A549 (cell line): ENCODE data around the gene TERB1. TPM values are rescaled to one million over a fixed set of nuclear protein-coding genes. Genes with fewer than 3 reads are reported as not detected.

Experiments
- ATAC-seq, 2 experiments: fragments of 200-7000 bp in 1 of 2; fragments of >200 bp in 1 of 2; cut with Nextera tagmentation in 1 of 2; cut with Tn5 transposase in 1 of 2; 3 replicates each; pipeline versions ENCODE4 v1.8.0 to v1.9.1; 2018 to 2020; ENCODE audit warnings: mild to moderate bottlenecking in 1 of 2, moderate library complexity in 1 of 2
- CTCF ChIA-PET: fragments of 300-600 bp; sonication (Branson Sonifier 250); formaldehyde crosslinking; extraction: SDS; loops from one replicate; lab custom pipeline; 2021; ENCODE audit warnings: antibody characterized with exemption, inconsistent platforms; lab: Yijun Ruan, JAX
- POLR2A ChIA-PET: fragments of 350-600 bp; formaldehyde crosslinking; extraction: SDS; loops from one replicate; lab custom pipeline; 2021; ENCODE audit warnings: antibody characterized with exemption, inconsistent platforms; lab: Yijun Ruan, JAX
- DNase-seq, 2 experiments: peaks; one replicate each; pipeline versions ENCODE4 v3.0.0 to v3.0.0-alpha.2; 2011 to 2016; ENCODE audit warnings: low read depth in 1 of 2, low spot score in 1 of 2
- FAIRE-seq: peaks from 2 replicates; lab custom pipeline; 2011; peaks lifted over from hg19 to GRCh38; lab: Jason Lieb, UNC
- H3K27ac ChIP-seq, 2 experiments: fragments of >200 bp; sonication (Bioruptor Twin); formaldehyde crosslinking; 3 replicates each; pipeline ENCODE4 v1.5.1; 2016 to 2017
- H3K4me1 ChIP-seq: fragments of >200 bp; sonication (Bioruptor Twin); formaldehyde crosslinking; 3 replicates; pipeline ENCODE4 v1.6.1; 2016
- H3K4me2 ChIP-seq: fragments of >200 bp; sonication (Bioruptor Twin); formaldehyde crosslinking; 3 replicates; pipeline ENCODE4 v1.6.1; 2016
- H3K4me3 ChIP-seq: fragments of >200 bp; sonication (Bioruptor Twin); formaldehyde crosslinking; 3 replicates; pipeline ENCODE4 v1.5.1; 2016
- H3K9me3 ChIP-seq: fragments of >200 bp; sonication (Bioruptor Twin); formaldehyde crosslinking; 3 replicates; pipeline ENCODE4 v1.6.1; 2016
- CBX2 ChIP-seq: fragments of 200-600 bp; sonication (generic); IDR thresholded peaks from 2 replicates; pipeline ENCODE4 v1.6.1; 2016; ENCODE audit warnings: low read depth, mild to moderate bottlenecking, borderline replicate concordance
- CHD2 ChIP-seq: fragments of 150-350 bp; IDR thresholded peaks from 2 replicates; pipeline ENCODE4 v1.6.1; 2014; ENCODE audit warnings: low read length; ENCODE audit not compliant: partially characterized antibody
- CTCF ChIP-seq: fragments of >200 bp; sonication (Bioruptor Twin); formaldehyde crosslinking; IDR thresholded peaks from 3 replicates; pipeline ENCODE4 v1.5.1; 2016
- E2F6 ChIP-seq: IDR thresholded peaks from 2 replicates; pipeline ENCODE4 v1.6.1; 2012; ENCODE audit warnings: low read depth, borderline replicate concordance
- EHF ChIP-seq: fragments of 250-450 bp; sonication (Bioruptor Pico); IDR thresholded peaks from 2 replicates; pipeline ENCODE4 v1.5.0; 2020; ENCODE audit warnings: mild to moderate bottlenecking
- ESRRA ChIP-seq: fragments of 150-350 bp; IDR thresholded peaks from 2 replicates; pipeline ENCODE4 v1.6.1; 2014; ENCODE audit warnings: mild to moderate bottlenecking, low read length, borderline replicate concordance
- FOSB ChIP-seq: fragments of 250-450 bp; sonication (Bioruptor Pico); IDR thresholded peaks from 2 replicates; pipeline ENCODE4 v1.5.0; 2020; ENCODE audit warnings: mild to moderate bottlenecking, moderate library complexity
- FOSL2 ChIP-seq, 2 experiments: fragments of 450-650 bp in 1 of 2; fragments of >200 bp in 1 of 2; sonication (Bioruptor Twin) in 1 of 2; formaldehyde crosslinking; IDR thresholded peaks; 2 replicates each; pipeline versions ENCODE4 v1.5.0 to v1.6.1; 2016 to 2020; ENCODE audit warnings: mild to moderate bottlenecking in 1 of 2, moderate library complexity in 1 of 2
- KDM1A ChIP-seq: fragments of 200-600 bp; sonication (generic); IDR thresholded peaks from 2 replicates; pipeline ENCODE4 v1.6.1; 2016; ENCODE audit warnings: low read depth, mild to moderate bottlenecking
- MAX ChIP-seq: IDR thresholded peaks from 2 replicates; pipeline ENCODE4 v1.6.1; 2012
- MAZ ChIP-seq: fragments of 150-350 bp; IDR thresholded peaks from 2 replicates; pipeline ENCODE4 v1.6.1; 2014; ENCODE audit warnings: antibody characterized with exemption, low read depth, low read length, borderline replicate concordance
- MYC ChIP-seq: IDR thresholded peaks from 2 replicates; pipeline ENCODE4 v1.6.1; 2012; ENCODE audit warnings: mild to moderate bottlenecking, inconsistent platforms, low read length, improper control_type of control experiment, borderline replicate concordance
- NPAS2 ChIP-seq: fragments of 250-450 bp; sonication (Bioruptor Pico); IDR thresholded peaks from 2 replicates; pipeline ENCODE4 v1.8.0; 2022; ENCODE audit warnings: mild to moderate bottlenecking, moderate library complexity, borderline replicate concordance
- NR3C1 ChIP-seq: fragments of >200 bp; sonication (Bioruptor Twin); formaldehyde crosslinking; IDR thresholded peaks from 3 replicates; pipeline ENCODE4 v1.6.1; 2017
- PHF8 ChIP-seq: fragments of 200-600 bp; sonication (generic); IDR thresholded peaks from 2 replicates; pipeline ENCODE4 v1.6.1; 2016; ENCODE audit warnings: low read depth, mild to moderate bottlenecking, antibody characterized with exemption, moderate library complexity, borderline replicate concordance
- RAD21 ChIP-seq, 2 experiments: fragments of >200 bp in 1 of 2; sonication (Bioruptor Twin) in 1 of 2; formaldehyde crosslinking in 1 of 2; IDR thresholded peaks in 1 of 2; conservative IDR thresholded peaks in 1 of 2; 2 replicates in 1 of 2; 3 replicates in 1 of 2; pipeline ENCODE4 v1.6.1; 2012 to 2018; ENCODE audit warnings: inconsistent platforms in 1 of 2
- RARB ChIP-seq: fragments of 250-450 bp; sonication (Bioruptor Pico); IDR thresholded peaks from 2 replicates; pipeline ENCODE4 v1.8.0; 2021; ENCODE audit warnings: mild to moderate bottlenecking, moderate library complexity
- REST ChIP-seq: fragments of 200-600 bp; sonication (generic); IDR thresholded peaks from 2 replicates; pipeline ENCODE4 v1.6.1; 2016; ENCODE audit warnings: antibody characterized with exemption, mild to moderate bottlenecking, moderate library complexity
- SMC3 ChIP-seq: fragments of >200 bp; sonication (Bioruptor Twin); formaldehyde crosslinking; IDR thresholded peaks from 3 replicates; pipeline ENCODE4 v1.6.1; 2018; ENCODE audit warnings: inconsistent platforms
- TFCP2L1 ChIP-seq: fragments of 250-450 bp; sonication (Bioruptor Pico); IDR thresholded peaks from 2 replicates; pipeline ENCODE4 v1.5.0; 2021; ENCODE audit warnings: mild to moderate bottlenecking
- TP53 ChIP-seq: fragments of 250-450 bp; sonication (Bioruptor Pico); IDR thresholded peaks from 2 replicates; pipeline ENCODE4 v1.5.0; 2021; ENCODE audit warnings: mild to moderate bottlenecking, moderate library complexity
- USF2 ChIP-seq: fragments of 450-650 bp; IDR thresholded peaks from 2 replicates; pipeline ENCODE4 v1.6.1; 2014; ENCODE audit warnings: antibody characterized with exemption
- ZC3H11A ChIP-seq: fragments of 450-650 bp; IDR thresholded peaks from 2 replicates; pipeline ENCODE4 v1.6.1; 2014; ENCODE audit warnings: antibody characterized with exemption, mild to moderate bottlenecking
- ZSCAN20 ChIP-seq: fragments of 250-450 bp; sonication (Bioruptor Pico); IDR thresholded peaks from 2 replicates; pipeline ENCODE4 v1.8.0; 2022; ENCODE audit warnings: mild to moderate bottlenecking, moderate library complexity
- WGBS: methylation state at CpG from one replicate; pipeline ENCODE4 v1.1.6; 2017; ENCODE audit errors: missing lambda C conversion rate; 5-methylcytosine and 5-hydroxymethylcytosine counted together
- polyA plus RNA-seq, 4 experiments: library from polyadenylated mRNA; depleted of rRNA in 3 of 4; stranded (reverse); fragments of >200 nt; fragmentation: RNase III in 1 of 4; extraction: RNeasy Plus Mini Kit Qiagen cat#74134 plus additional on column Dnase treatment in 1 of 4; gene quantifications; 2 replicates in 3 of 4; 3 replicates in 1 of 4; pipeline ENCODE4 v1.2.3, GENCODE V29; 2011 to 2017

Gene TERB1
- polyA plus RNA-seq, 2 of the 4 experiments (the other 2 are of a cell fraction) = 0.17 to 0.18 TPM

GRCh38 chr16:66846831-66847230 lies 45.4 kb upstream of the TERB1 start (continued):
- TF ChIP-seq CTCF (no peak), ESRRA (no peak), ZSCAN20 (CRISPR knock-in tag) (no peak), NPAS2 (no peak), MAZ (no peak)

GRCh38 chr16:66846266-66846665 lies 44.9 kb upstream of the TERB1 start:
- ChIA-PET CTCF (interaction anchor here (0.9 to 12.4 kb wide), 5 partner anchors 10 to 27 kb away, joined by 3 to 103 read pairs (median 7); partner anchors contain the start of gene NAE1), POLR2A (interaction anchor here (1.1 kb wide), 1 partner anchor 15 kb away, joined by 3 read pairs; the partner anchor contains the start of gene NAE1)
- ATAC-seq = no peak
- no peak for DNase-seq
- no peak overlapping the region for H3K27ac ChIP-seq
- FAIRE-seq = no peak
- H3K4me3 ChIP-seq = no peak overlapping the region
- TF ChIP-seq FOSL2 (IDR thresholded peaks at IDR 0.05) (no peak), FOSL2 (CRISPR knock-in tag; IDR thresholded peaks at IDR 0.05) (no peak), SMC3 (no peak), RAD21 (conservative IDR thresholded peaks at IDR 0.05 in 1 of 2, IDR thresholded peaks at IDR 0.05 in 1 of 2) (no peak), PHF8 (no peak), MAZ (no peak), USF2 (no peak), FOSB (CRISPR knock-in tag) (no peak), CBX2 (no peak), NR3C1 (no peak), EHF (CRISPR knock-in tag) (no peak), TP53 (CRISPR knock-in tag) (no peak), RARB (CRISPR knock-in tag) (no peak), ZSCAN20 (CRISPR knock-in tag) (no peak), E2F6 (no peak), ZC3H11A (no peak), CHD2 (no peak), KDM1A (no peak), MYC (no peak)
- H3K9me3 ChIP-seq = no peaks in the 10 kb centered on the region
- H3K4me2 ChIP-seq = no peak overlapping the region
- H3K4me1 ChIP-seq = peaks cover 3% of the 10 kb centered on the region; the same call in 1 of the 3 replicates
- 100% methylated on average over 1 of the region's 1 CpG for WGBS

GRCh38 chr16:66845791-66846221 lies 44.4 kb upstream of the TERB1 start:
- no peak for DNase-seq
- no peak overlapping the region for H3K4me3 ChIP-seq
- no peak overlapping the region for H3K27ac ChIP-seq
- H3K9me3 ChIP-seq = no peaks in the 10 kb centered on the region
- ATAC-seq = no peak; a peak in 2 of 6 replicates
- WGBS = 37% methylated on average over 8 of the region's 9 CpGs
- no peak for FAIRE-seq
- ChIA-PET POLR2A (no interaction called here), CTCF (interaction anchor here (1.0 to 12.4 kb wide), 5 partner anchors 14 to 27 kb away, joined by 3 to 103 read pairs (median 41); partner anchors contain the start of gene NAE1)
- H3K4me2 ChIP-seq = no peak overlapping the region
- peaks cover 3% of the 10 kb centered on the region; the same call in 1 of the 3 replicates for H3K4me1 ChIP-seq
- TF ChIP-seq TFCP2L1 (CRISPR knock-in tag) = no peak
- TF ChIP-seq REST = no peak
- no peak for TF ChIP-seq KDM1A
- no peak for TF ChIP-seq CTCF
- no peak for TF ChIP-seq NR3C1
- no peak for TF ChIP-seq MAX
- no peak for TF ChIP-seq USF2
- TF ChIP-seq FOSB (CRISPR knock-in tag) = no peak
